HG03103 (cell line): ENCODE data around the gene HDGFL3.

Experiments used
- ATAC-seq: cut with Tn5 transposase; IDR thresholded peaks from one replicate; pipeline ENCODE4 v1.9.1; 2021; ENCODE audit warnings: low read depth; ENCODE audit not compliant: unreplicated experiment

Gene HDGFL3

GRCh38 chr15:83132861-83133523 is 74.6 kb downstream of the HDGFL3 start:
- ATAC-seq, result no peak

- ATAC-seq, result no peak
Observed at GRCh38 chr15:83129791-83130190, 77.8 kb downstream of the HDGFL3 start.

- ATAC-seq, result no peak
Observed at GRCh38 chr15:83127547-83128150, 80.0 kb downstream of the HDGFL3 start.

GRCh38 chr15:83123529-83123928 is 84.1 kb downstream of the HDGFL3 start:
- no peak for ATAC-seq

GRCh38 chr15:83119968-83120581 is 87.5 kb downstream of the HDGFL3 start:
- no peak for ATAC-seq

- ATAC-seq, result no peak
Observed at GRCh38 chr15:83118968-83119367, 88.7 kb downstream of the HDGFL3 start.

GRCh38 chr15:83118291-83118827 is 89.3 kb downstream of the HDGFL3 start:
- ATAC-seq, result no peak

- ATAC-seq, result no peak
Observed at GRCh38 chr15:83115831-83116565, 91.6 kb downstream of the HDGFL3 start.

GRCh38 chr15:83115410-83115809 is 92.2 kb downstream of the HDGFL3 start:
- no peak for ATAC-seq

GRCh38 chr15:83114856-83115255 is 92.8 kb downstream of the HDGFL3 start:
- ATAC-seq, result no peak

- no peak for ATAC-seq
Observed at GRCh38 chr15:83113881-83114674, 93.5 kb downstream of the HDGFL3 start.

GRCh38 chr15:83112956-83113299 is 94.7 kb downstream of the HDGFL3 start:
- ATAC-seq, result no peak

GRCh38 chr15:83112233-83112955 is 95.2 kb downstream of the HDGFL3 start:
- ATAC-seq, result no peak

GRCh38 chr15:83111149-83111548 is 96.5 kb downstream of the HDGFL3 start:
- ATAC-seq, result no peak

- ATAC-seq, result no peak
Observed at GRCh38 chr15:83110381-83110780, 97.2 kb downstream of the HDGFL3 start.

- ATAC-seq, result no peak
Observed at GRCh38 chr15:83109532-83109931, 98.1 kb downstream of the HDGFL3 start.

GRCh38 chr15:83108266-83109219 is 99.1 kb downstream of the HDGFL3 start:
- peak; percentile 56 for ATAC-seq

- no peak for ATAC-seq
Observed at GRCh38 chr15:83107841-83108181, 99.8 kb downstream of the HDGFL3 start.
